Right renal cortex interstitium (tissue), 3 donors: ENCODE data around the gene CD300LF. TPM values are rescaled to one million over a fixed set of nuclear protein-coding genes. Genes with fewer than 3 reads are reported as not detected.

ENCODE experiments used
- DNase-seq, 3 donors: peaks; one replicate each; pipeline ENCODE4 v3.0.0-alpha.2; 2013; ENCODE audit warnings: low read depth in 3 of 3, low spot score in 2 of 3
- polyA plus RNA-seq, 3 donors: library from polyadenylated mRNA; unstranded; fragments of 120-200 nt; gene quantifications; one replicate each; pipeline ENCODE4 v1.2.1, GENCODE V29; 2013; ENCODE audit not compliant: insufficient read length in 3 of 3

The CD300LF gene
- polyA plus RNA-seq, 3 donors = 0.32 to 0.57 (median 0.37) TPM

- DNase-seq = no peak
Observed at GRCh38 chr17:74691151-74691550, 21.6 kb downstream of the CD300LF start.

- no peak for DNase-seq
Observed at GRCh38 chr17:74690409-74690825, 22.3 kb downstream of the CD300LF start.

- no peak for DNase-seq
Observed at GRCh38 chr17:74687886-74688285, 24.8 kb downstream of the CD300LF start.

GRCh38 chr17:74686761-74687160 is 26.0 kb downstream of the CD300LF start:
- DNase-seq = no peak

GRCh38 chr17:74682471-74683190 is 30.1 kb downstream of the CD300LF start:
- no peak for DNase-seq

- no peak for DNase-seq
Observed at GRCh38 chr17:74682028-74682427, 30.7 kb downstream of the CD300LF start.

GRCh38 chr17:74680941-74681340 is 31.8 kb downstream of the CD300LF start:
- DNase-seq = no peak

- DNase-seq = no peak
Observed at GRCh38 chr17:74680213-74680612, 32.5 kb downstream of the CD300LF start.

GRCh38 chr17:74679374-74679773 is 33.3 kb downstream of the CD300LF start:
- DNase-seq = no peak

- no peak for DNase-seq
Observed at GRCh38 chr17:74678541-74678940, 34.2 kb downstream of the CD300LF start.

- no peak for DNase-seq
Observed at GRCh38 chr17:74677558-74678466, 34.9 kb downstream of the CD300LF start.

- DNase-seq = peak; percentile 70 to 86 (median 77)
Observed at GRCh38 chr17:74671031-74671771, 41.5 kb downstream of the CD300LF start.

GRCh38 chr17:74670329-74670728 is 42.4 kb downstream of the CD300LF start:
- DNase-seq = no peak

- no peak for DNase-seq
Observed at GRCh38 chr17:74663561-74663960, 49.2 kb downstream of the CD300LF start.

GRCh38 chr17:74659889-74660288 is 52.8 kb downstream of the CD300LF start:
- DNase-seq = no peak

GRCh38 chr17:74658620-74659019 is 54.1 kb downstream of the CD300LF start:
- DNase-seq = no peak

GRCh38 chr17:74654742-74655141 is 58.0 kb downstream of the CD300LF start:
- DNase-seq = no peak

GRCh38 chr17:74652020-74652419 is 60.7 kb downstream of the CD300LF start:
- DNase-seq = no peak

GRCh38 chr17:74649909-74650308 is 62.8 kb downstream of the CD300LF start:
- DNase-seq = no peak

- no peak for DNase-seq
Observed at GRCh38 chr17:74647871-74648672, 64.7 kb downstream of the CD300LF start.
